AG09319 (cell line): Measurements from ENCODE around the gene LRRC36.

ENCODE experiments used
- DNase-seq: peaks from one replicate; pipeline ENCODE4 v3.0.0-alpha.2; 2010; ENCODE audit warnings: low read depth; ENCODE audit errors: extremely low read depth
- TF ChIP-seq, protein P1 (sequence below): IDR thresholded peaks from 2 replicates; pipeline ENCODE4 v1.5.1; 2011; ENCODE audit warnings: low read depth, mild to moderate bottlenecking, inconsistent platforms, low read length, moderate library complexity

LRRC36 gene

DNA sequence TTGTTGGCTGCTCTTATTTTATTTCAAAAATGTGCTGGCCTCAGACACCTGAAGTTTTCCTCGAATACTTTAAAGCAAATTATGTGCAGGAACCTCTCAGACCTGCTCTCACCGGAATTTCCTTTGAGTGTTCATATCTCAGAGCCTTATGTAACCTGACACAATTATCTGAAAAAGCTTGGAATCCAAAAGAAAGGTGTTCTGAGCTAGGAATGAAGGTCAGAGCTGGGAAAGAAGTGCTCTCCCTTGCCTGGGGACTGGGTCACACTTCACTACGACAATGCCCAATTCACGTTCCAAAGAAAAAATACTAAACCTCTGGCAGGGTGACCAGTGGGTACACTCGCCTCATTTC lies 97.6 kb downstream of the LRRC36 start:
- TF ChIP-seq, protein P1, sequence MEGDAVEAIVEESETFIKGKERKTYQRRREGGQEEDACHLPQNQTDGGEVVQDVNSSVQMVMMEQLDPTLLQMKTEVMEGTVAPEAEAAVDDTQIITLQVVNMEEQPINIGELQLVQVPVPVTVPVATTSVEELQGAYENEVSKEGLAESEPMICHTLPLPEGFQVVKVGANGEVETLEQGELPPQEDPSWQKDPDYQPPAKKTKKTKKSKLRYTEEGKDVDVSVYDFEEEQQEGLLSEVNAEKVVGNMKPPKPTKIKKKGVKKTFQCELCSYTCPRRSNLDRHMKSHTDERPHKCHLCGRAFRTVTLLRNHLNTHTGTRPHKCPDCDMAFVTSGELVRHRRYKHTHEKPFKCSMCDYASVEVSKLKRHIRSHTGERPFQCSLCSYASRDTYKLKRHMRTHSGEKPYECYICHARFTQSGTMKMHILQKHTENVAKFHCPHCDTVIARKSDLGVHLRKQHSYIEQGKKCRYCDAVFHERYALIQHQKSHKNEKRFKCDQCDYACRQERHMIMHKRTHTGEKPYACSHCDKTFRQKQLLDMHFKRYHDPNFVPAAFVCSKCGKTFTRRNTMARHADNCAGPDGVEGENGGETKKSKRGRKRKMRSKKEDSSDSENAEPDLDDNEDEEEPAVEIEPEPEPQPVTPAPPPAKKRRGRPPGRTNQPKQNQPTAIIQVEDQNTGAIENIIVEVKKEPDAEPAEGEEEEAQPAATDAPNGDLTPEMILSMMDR = no peak
- no peak for DNase-seq

DNA sequence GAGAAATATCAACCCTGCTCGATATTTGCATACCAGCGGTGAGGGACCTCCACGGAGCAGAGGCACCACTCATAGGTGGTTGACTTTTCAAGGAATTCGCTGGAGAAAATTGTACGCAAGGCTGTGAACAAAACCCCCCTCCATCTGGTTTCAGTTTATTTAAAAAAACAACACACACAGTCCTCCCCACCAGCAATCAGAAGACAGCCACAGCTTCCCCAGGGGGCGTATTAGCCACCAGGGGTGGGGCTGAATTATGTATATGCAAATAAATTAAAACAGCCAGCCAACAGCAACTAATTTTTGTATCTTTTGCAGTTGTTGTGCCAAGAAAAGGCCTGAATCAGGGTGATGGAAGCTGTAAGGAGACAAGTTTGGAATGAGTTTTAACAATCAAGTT lies 98.4 kb downstream of the LRRC36 start:
- no peak for DNase-seq
- TF ChIP-seq, protein P1 = no peak; the same call in none of the 2 replicates

DNA sequence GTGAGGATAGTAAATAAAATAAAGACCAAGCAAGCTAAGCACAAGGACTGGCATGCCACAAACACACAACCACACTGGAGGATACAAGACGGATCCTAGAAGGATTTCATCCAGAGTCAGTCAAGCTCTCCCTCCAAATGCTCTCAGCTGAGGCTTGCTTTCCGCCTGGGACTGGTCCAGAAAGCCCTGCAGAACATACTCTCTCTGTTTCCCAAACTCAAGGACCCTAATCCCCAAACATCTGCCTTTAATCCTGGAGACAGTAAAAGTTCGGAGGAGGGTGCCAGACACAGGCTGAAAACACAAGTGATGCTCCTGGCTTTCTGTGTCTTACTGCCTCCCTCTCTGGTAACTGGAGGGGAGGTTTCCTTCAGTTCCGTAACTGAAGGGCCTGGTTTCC lies 99.0 kb downstream of the LRRC36 start:
- no peak for DNase-seq
- TF ChIP-seq, protein P1 = no peak

DNA sequence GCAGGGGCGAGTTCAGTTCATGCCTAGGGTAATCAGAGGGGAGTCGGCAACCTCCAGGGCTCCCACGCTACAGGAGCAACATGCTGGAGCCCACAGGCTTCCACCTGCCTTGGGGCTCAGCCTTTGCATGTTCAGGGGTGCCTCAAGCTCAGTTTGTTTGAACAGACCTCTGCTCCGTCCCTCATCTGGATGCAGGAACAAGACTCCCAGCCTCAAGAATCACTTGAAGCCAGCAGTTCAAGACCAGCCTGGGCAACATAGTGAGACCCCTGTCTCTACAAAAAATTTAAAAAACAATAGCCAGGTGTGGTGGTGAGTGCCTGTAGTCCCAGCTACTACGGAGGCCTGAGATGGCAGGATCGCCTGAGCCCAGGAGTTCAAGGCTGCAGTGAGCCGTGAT lies 99.4 kb downstream of the LRRC36 start:
- TF ChIP-seq, protein P1 = no peak
- no peak for DNase-seq

DNA sequence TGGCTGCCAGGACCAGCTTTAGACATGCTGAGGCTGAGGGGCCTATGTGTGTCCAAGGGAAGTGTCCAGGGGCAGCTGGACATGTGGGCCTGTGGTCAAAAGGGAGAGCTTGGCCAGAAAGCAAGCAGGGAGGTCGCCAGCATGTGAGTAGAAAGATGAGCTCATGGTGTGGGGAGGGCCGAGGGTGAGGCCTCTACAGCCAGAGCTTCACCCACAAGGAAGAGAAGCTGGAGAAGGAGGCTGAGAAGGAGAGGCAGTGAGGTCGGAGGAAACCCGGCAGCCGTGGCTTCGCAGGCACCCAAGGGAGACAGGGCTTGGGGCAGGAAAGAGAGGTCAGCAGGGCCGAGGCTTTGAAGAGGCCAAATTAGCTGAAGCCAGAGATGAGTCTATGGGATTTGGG lies 100.3 kb downstream of the LRRC36 start:
- no peak for DNase-seq
- TF ChIP-seq, protein P1 = no peak

DNA sequence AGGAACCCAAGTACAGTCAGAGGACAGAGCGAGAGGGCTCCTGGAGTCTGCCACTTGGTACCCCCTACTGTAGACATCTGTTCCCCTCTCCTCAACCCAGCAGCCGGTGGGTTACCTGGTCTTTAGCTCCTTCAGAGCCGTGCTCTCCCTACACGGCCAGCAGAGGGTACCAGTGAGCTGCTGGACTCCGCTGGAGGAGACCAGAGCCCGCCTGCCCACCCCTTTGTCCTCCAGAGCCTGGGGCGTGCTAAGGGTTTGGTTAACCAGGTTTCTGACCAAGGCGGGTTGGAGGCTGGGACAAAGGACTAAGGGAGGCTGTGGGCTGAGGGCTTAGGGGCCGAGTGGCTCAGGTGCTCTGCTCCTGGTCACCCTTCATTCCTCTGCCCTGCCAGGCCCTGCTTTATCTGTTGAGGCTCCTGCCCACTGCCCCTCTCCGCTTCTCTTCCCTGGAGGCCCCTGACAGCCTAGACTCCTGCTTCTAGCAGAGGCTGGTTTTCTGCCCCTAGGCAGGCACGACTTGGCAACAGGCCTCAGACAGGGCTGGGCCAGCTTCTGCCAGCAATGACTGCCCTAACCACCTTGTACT lies 101.6 kb downstream of the LRRC36 start:
- no peak for DNase-seq
- TF ChIP-seq, protein P1 = peak; percentile 93

DNA sequence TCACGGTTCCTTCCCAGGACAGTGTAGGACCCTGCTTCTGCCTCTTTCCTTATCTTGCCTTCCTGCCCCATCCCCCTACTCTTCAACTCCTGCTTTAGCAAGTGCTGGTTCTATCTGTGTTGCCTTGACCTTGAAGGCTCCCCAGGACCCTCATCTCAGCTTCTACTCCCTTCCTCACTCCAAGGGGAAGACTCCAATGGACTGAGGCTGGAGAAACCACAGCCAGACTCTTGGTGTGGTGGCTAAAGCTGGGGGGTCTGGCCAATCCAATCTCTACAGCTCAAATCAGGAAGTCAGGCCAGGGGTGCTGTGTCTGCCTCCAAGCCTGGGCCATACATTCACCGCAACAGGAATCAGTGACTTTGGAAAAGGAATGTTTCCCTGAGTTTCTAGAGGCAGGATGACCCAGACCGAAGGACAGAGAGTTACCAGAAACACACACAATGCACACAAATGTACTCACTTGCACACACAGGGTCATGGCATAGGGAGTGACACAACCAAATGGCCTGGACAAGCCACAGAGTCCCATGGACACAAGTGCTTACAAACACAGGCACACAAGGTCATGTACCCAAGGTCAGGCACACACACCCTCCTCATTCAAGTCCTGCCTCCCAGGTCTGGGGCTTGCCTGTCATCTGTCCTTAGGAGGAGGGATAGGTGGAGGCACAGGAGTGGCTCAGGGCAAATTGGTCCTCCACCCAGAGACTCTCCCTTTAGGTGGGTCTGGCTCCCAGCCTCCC lies 102.6 kb downstream of the LRRC36 start:
- DNase-seq = no peak
- TF ChIP-seq, protein P1 = no peak
